Measurements from ENCODE around the gene LSM14B. TPM values are rescaled to one million over a fixed set of nuclear protein-coding genes. Genes with fewer than 3 reads are reported as not detected.

Gene LSM14B
- total RNA-seq, 1 experiment from 2014 or later, result 82.4 TPM

DNA sequence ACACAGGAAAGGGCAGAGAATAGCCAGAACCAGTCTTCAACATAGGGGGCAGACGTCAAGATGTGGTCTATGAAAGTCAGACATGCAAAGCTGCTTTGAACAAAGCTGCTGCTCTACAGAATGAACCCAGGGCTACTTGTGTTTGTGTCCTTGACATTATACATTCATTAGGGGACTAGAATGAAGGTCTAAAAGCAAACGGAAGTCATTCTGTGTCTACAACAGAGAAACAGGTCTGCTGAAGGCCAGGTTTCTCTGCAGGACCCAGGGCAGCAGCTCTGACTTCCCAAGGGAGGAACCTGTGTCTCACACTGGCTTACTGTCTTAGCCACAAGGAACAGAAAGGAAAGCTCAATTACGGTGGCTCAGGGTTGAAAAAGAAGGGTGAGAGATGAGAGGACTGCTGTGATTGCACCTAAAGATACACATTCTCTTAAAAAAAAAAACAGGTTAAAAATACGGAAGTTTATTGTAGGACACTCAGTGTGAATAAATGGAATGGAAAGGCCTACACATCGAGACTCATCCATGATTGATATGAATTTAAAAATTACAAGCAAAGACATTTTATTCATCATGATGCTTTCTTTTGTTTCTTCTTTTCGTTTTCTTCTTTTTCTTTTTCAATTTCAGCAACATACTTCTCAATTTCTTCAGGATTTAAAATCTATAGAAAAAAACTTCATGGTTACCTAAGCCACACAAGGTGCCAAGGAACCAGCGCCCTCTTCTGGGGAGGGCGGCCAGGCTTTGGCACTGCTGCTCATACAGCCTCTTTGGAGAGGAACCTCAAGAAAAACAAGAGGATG lies 14.2 kb downstream of the LSM14B start:
- Histone ChIP-seq H4K5ac (ENCODE audit: insufficient read length, low read depth, low read length) (no peak overlapping the region), H3K4me2 (ENCODE audit: insufficient read depth, insufficient read length, low read length) (no peak overlapping the region), H2AFZ (ENCODE audit: low read length) (no peak overlapping the region), H3K27ac (ENCODE audit: insufficient read length, low read depth, low read length) (no peak overlapping the region), H2BK12ac (ENCODE audit: insufficient read length, low read depth, low read length) (no peak overlapping the region), H3K9ac (ENCODE audit: extremely low read depth, insufficient read length, low read length) (no peak overlapping the region), H4K91ac (ENCODE audit: insufficient read length, low read depth, low read length) (no peak overlapping the region), H3K4ac (ENCODE audit: low read depth, low read length) (no peak overlapping the region), H3K14ac (ENCODE audit: insufficient read depth, low read length) (no peak overlapping the region), H3K79me2 (ENCODE audit: insufficient read depth, low read length) (peaks cover 10% of the 10 kb centered on the region; the same call in 1 of the 2 replicates), H2BK15ac (ENCODE audit: low read depth, low read length) (no peak overlapping the region), H2AK5ac (ENCODE audit: insufficient read length, low read length) (no peak overlapping the region), H3K23ac (ENCODE audit: insufficient read length, low read depth, low read length) (no peak overlapping the region), H3K9me3 (ENCODE audit: control insufficient read depth, low read depth, low read length) (no peaks in the 10 kb centered on the region), H2BK5ac (ENCODE audit: insufficient read length, low read length) (no peak overlapping the region), H3K56ac (ENCODE audit: insufficient read length, low read depth, low read length) (no peak overlapping the region), H3K27me3 (ENCODE audit: insufficient read depth, low read length) (no peaks in the 10 kb centered on the region), H3T11ph (ENCODE audit: low read length) (no peak overlapping the region), H3K23me2 (ENCODE audit: insufficient read length, low read depth, low read length, poor library complexity, severe bottlenecking) (no peaks in the 10 kb centered on the region), H3K79me1 (ENCODE audit: insufficient read depth, low read depth, low read length, poor library complexity, severe bottlenecking) (no peaks in the 10 kb centered on the region), H2BK20ac (ENCODE audit: low read depth, low read length, poor library complexity, severe bottlenecking) (no peak overlapping the region), H3K4me1 (ENCODE audit: insufficient read depth, low read length) (no peaks in the 10 kb centered on the region), H3K18ac (ENCODE audit: insufficient read length, low read depth, low read length) (no peak overlapping the region), H4K20me1 (ENCODE audit: control insufficient read depth, insufficient read depth, insufficient read length) (no peaks in the 10 kb centered on the region), H2BK120ac (ENCODE audit: low read depth, low read length, poor library complexity, severe bottlenecking) (no peak overlapping the region), H4K8ac (replicated peaks; ENCODE audit: insufficient read length, low read depth, low read length) (no peak overlapping the region)
- H3K4me1 Mint-ChIP-seq, result peaks cover 6 to 7% of the 10 kb centered on the region in 2 experiments
- peak overlapping the region in 2 of 3 experiments; percentile 59 to 84; a peak in 4 of 7 replicates for H3K27ac Mint-ChIP-seq
- WGBS (ENCODE audit: extremely low coverage, insufficient read length, low lambda C conversion rate), result no CpG with 5 or more reads among the region's 8 CpGs
- H3K36me3 Mint-ChIP-seq (ENCODE audit: insufficient read depth in 1 of 3, low read depth in 3 of 3), result peaks cover 51 to 99% (median 88%) of the 10 kb centered on the region in 3 experiments; a peak in 6 of 7 replicates
- no peaks in the 10 kb centered on the region; the same call in 1 of the 2 replicates for H3K27me3 Mint-ChIP-seq (ENCODE audit: low read depth)
- TF ChIP-seq, protein P1, sequence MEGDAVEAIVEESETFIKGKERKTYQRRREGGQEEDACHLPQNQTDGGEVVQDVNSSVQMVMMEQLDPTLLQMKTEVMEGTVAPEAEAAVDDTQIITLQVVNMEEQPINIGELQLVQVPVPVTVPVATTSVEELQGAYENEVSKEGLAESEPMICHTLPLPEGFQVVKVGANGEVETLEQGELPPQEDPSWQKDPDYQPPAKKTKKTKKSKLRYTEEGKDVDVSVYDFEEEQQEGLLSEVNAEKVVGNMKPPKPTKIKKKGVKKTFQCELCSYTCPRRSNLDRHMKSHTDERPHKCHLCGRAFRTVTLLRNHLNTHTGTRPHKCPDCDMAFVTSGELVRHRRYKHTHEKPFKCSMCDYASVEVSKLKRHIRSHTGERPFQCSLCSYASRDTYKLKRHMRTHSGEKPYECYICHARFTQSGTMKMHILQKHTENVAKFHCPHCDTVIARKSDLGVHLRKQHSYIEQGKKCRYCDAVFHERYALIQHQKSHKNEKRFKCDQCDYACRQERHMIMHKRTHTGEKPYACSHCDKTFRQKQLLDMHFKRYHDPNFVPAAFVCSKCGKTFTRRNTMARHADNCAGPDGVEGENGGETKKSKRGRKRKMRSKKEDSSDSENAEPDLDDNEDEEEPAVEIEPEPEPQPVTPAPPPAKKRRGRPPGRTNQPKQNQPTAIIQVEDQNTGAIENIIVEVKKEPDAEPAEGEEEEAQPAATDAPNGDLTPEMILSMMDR (conservative IDR thresholded peaks at IDR 0.05), result peak; percentile 91
- peak; percentile 70 for DNase-seq
- no peaks in the 10 kb centered on the region for H3K9me3 Mint-ChIP-seq
- no peak overlapping the region; a peak in 2 of 5 replicates for H3K4me3 Mint-ChIP-seq

All from H9 (cell line).